ENCODE measurements around the gene UBE2S.
"Not testable (repeated sequence)": the region's sequence is repeated elsewhere in the genome, so short reads cannot be mapped to it uniquely, and the experiment has no call there.

UBE2S gene

DNA sequence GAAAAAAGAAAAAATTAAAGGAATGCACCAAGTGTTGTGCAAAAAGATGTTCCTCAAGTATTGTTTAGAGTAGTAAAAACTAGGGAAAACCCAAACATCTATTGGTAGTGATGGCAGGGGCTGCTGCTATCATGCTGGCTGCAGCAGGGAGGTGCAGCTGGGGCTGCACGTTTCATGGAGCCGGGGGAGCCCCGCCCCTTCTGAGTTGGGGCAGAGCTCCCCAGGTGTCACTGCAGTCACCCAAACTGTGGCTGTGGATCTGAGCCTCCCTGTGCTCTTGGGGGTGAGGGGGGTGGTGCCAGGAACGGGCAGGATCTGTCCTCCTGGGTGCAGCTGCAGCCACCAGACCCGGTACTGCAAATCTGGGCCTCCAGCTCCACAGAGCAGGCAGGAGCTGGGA is 11.5 kb upstream of the UBE2S start:
- H3K4me1 ChIP-seq (ENCODE audit: control insufficient read depth, insufficient read depth, low read length): no peaks in the 10 kb centered on the region
- no peak overlapping the region for H3K4me3 ChIP-seq (ENCODE audit: low read depth, low read length)
- H3K9ac ChIP-seq (ENCODE audit: low read depth, low read length): no peak overlapping the region
- H3K9me3 ChIP-seq (ENCODE audit: control insufficient read depth, insufficient read depth, low read length): no peaks in the 10 kb centered on the region
- H3K27me3 ChIP-seq (ENCODE audit: control insufficient read depth, insufficient read depth, low read length): peaks cover 2% of the 10 kb centered on the region
- H3K36me3 ChIP-seq (ENCODE audit: control insufficient read depth, insufficient read depth, low read length): no peaks in the 10 kb centered on the region

DNA sequence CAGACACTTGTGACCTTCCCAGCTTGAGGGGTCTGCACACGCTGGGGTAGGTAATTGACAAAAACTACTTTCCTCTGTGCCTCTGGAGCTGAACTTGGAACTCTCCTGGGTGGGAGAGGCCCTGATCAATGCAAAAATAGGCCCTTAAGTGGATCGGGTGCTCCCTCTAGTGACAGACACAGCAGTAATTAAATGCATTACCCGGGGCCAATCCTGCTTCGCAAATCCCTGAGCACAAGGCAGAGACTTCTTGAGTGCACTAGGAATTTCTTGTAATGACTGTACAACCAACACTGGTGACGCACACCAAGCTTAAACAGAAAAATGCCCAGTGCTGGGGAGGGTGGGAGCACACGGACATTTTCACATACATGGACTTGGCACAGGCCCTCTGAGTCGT is 10.6 kb upstream of the UBE2S start:
- Histone ChIP-seq H3K4me3 (ENCODE audit: low read depth, low read length) (no peak overlapping the region), H3K27me3 (ENCODE audit: control insufficient read depth, insufficient read depth, low read length) (peaks cover 2% of the 10 kb centered on the region), H3K9me3 (ENCODE audit: control insufficient read depth, insufficient read depth, low read length) (no peaks in the 10 kb centered on the region), H3K36me3 (ENCODE audit: control insufficient read depth, insufficient read depth, low read length) (no peaks in the 10 kb centered on the region), H3K9ac (ENCODE audit: low read depth, low read length) (no peak overlapping the region), H3K4me1 (ENCODE audit: control insufficient read depth, insufficient read depth, low read length) (no peaks in the 10 kb centered on the region)

GRCh38 chr19:55410168-55410567 is 2.6 kb upstream of the UBE2S start:
- Histone ChIP-seq H3K9ac (ENCODE audit: low read depth, low read length) (no peak overlapping the region), H3K4me1 (ENCODE audit: control insufficient read depth, insufficient read depth, low read length) (peaks cover 5% of the 10 kb centered on the region), H3K27me3 (ENCODE audit: control insufficient read depth, insufficient read depth, low read length) (peaks cover 4% of the 10 kb centered on the region), H3K4me3 (ENCODE audit: low read depth, low read length) (no peak overlapping the region), H3K9me3 (ENCODE audit: control insufficient read depth, insufficient read depth, low read length) (no peaks in the 10 kb centered on the region), H3K36me3 (ENCODE audit: control insufficient read depth, insufficient read depth, low read length) (peaks cover 17% of the 10 kb centered on the region)

DNA sequence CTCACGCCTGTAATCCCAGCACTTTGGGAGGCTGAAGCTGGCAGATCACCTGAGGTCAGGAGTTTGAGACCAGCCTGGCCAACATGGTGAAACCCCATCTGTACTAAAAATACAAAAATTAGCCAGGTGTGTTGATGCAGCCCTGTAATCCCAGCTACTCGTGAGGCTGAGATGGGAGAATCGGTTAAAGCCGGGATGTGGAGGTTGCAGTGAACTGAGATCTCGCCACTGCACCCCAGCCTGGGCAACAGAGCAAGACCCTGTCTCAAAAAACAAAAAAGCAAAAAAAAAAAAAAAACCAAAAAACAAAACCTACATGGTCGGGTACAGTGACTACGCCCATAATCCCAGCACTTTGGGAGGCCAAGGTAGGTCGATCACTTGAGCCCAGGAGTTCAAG is 1.6 kb upstream of the UBE2S start:
- H3K9me3 ChIP-seq (ENCODE audit: control insufficient read depth, insufficient read depth, low read length); H3K4me3 ChIP-seq (ENCODE audit: low read depth, low read length); H3K4me1 ChIP-seq (ENCODE audit: control insufficient read depth, insufficient read depth, low read length); H3K27me3 ChIP-seq (ENCODE audit: control insufficient read depth, insufficient read depth, low read length); H3K9ac ChIP-seq (ENCODE audit: low read depth, low read length): not testable (repeated sequence)
- H3K36me3 ChIP-seq (ENCODE audit: control insufficient read depth, insufficient read depth, low read length): peaks cover 22% of the 10 kb centered on the region

- Histone ChIP-seq H3K27me3 (ENCODE audit: control insufficient read depth, insufficient read depth, low read length) (peaks cover 4% of the 10 kb centered on the region), H3K4me1 (ENCODE audit: control insufficient read depth, insufficient read depth, low read length) (peaks cover 5% of the 10 kb centered on the region), H3K9me3 (ENCODE audit: control insufficient read depth, insufficient read depth, low read length) (no peaks in the 10 kb centered on the region), H3K4me3 (ENCODE audit: low read depth, low read length) (peak overlapping the region; percentile 27), H3K9ac (ENCODE audit: low read depth, low read length) (peak overlapping the region; percentile 18), H3K36me3 (ENCODE audit: control insufficient read depth, insufficient read depth, low read length) (peaks cover 27% of the 10 kb centered on the region)
Measured at GRCh38 chr19:55408533-55408872, 915 bp upstream of the UBE2S start.

- peaks cover 5% of the 10 kb centered on the region for H3K4me1 ChIP-seq (ENCODE audit: control insufficient read depth, insufficient read depth, low read length)
- H3K27me3 ChIP-seq (ENCODE audit: control insufficient read depth, insufficient read depth, low read length): peaks cover 4% of the 10 kb centered on the region
- H3K9me3 ChIP-seq (ENCODE audit: control insufficient read depth, insufficient read depth, low read length): no peaks in the 10 kb centered on the region
- peak overlapping the region; percentile 73 for H3K4me3 ChIP-seq (ENCODE audit: low read depth, low read length)
- H3K9ac ChIP-seq (ENCODE audit: low read depth, low read length): peak overlapping the region; percentile 77
- peaks cover 32% of the 10 kb centered on the region for H3K36me3 ChIP-seq (ENCODE audit: control insufficient read depth, insufficient read depth, low read length)
Measured at GRCh38 chr19:55407800-55408532, 378 bp upstream of the UBE2S start.

- H3K27me3 ChIP-seq (ENCODE audit: control insufficient read depth, insufficient read depth, low read length): peaks cover 4% of the 10 kb centered on the region
- H3K36me3 ChIP-seq (ENCODE audit: control insufficient read depth, insufficient read depth, low read length): peaks cover 41% of the 10 kb centered on the region
- H3K9me3 ChIP-seq (ENCODE audit: control insufficient read depth, insufficient read depth, low read length): no peaks in the 10 kb centered on the region
- H3K4me1 ChIP-seq (ENCODE audit: control insufficient read depth, insufficient read depth, low read length): peaks cover 5% of the 10 kb centered on the region
- peak overlapping the region; percentile 73 for H3K4me3 ChIP-seq (ENCODE audit: low read depth, low read length)
- peak overlapping the region; percentile 89 for H3K9ac ChIP-seq (ENCODE audit: low read depth, low read length)
Measured at GRCh38 chr19:55406826-55407549, 600 bp downstream of the UBE2S start.

DNA sequence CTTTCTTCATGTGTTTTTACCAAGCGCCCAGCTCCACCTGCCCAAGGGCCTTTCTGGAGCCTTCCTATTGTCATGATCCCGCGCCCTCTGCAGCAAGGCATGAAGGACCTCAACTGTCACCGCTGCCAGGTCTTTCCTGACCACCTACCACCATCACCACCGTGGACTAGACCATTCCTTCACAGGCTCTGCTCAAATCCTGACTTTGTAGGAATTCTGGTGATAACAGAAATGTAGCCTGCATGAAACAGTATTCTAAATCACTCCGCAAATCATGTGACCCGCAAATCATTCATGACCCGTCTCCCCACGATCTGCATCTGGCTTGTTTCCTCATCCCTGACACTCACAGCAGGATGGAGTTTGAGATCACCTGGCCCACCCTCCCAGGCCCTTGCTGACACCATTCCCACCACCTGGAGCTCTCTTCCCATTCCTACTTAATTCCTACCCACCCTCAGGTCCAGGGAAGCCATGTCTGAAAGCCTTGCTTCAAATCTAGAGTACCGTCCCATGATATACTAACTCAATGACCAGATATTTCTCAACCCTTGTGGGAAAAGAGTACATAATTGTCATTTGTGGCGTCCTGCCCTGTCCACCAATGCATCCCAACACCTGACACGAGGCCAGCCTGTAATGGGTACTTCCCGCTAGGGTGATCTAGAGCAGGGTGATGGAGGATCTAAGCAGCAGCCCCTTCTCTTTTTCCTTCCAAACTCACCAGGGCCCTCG is 1.3 kb downstream of the UBE2S start:
- H3K9me3 ChIP-seq (ENCODE audit: control insufficient read depth, insufficient read depth, low read length): no peaks in the 10 kb centered on the region
- peaks cover 5% of the 10 kb centered on the region for H3K4me1 ChIP-seq (ENCODE audit: control insufficient read depth, insufficient read depth, low read length)
- peak overlapping the region; percentile 47 for H3K9ac ChIP-seq (ENCODE audit: low read depth, low read length)
- H3K4me3 ChIP-seq (ENCODE audit: low read depth, low read length): peak overlapping the region; percentile 73
- H3K36me3 ChIP-seq (ENCODE audit: control insufficient read depth, insufficient read depth, low read length): peaks cover 45% of the 10 kb centered on the region
- peaks cover 2% of the 10 kb centered on the region for H3K27me3 ChIP-seq (ENCODE audit: control insufficient read depth, insufficient read depth, low read length)

GRCh38 chr19:55405638-55406037 is 1.9 kb downstream of the UBE2S start:
- Histone ChIP-seq H3K36me3 (ENCODE audit: control insufficient read depth, insufficient read depth, low read length) (peaks cover 49% of the 10 kb centered on the region), H3K9me3 (ENCODE audit: control insufficient read depth, insufficient read depth, low read length) (no peaks in the 10 kb centered on the region), H3K4me3 (ENCODE audit: low read depth, low read length) (peak overlapping the region; percentile 73), H3K27me3 (ENCODE audit: control insufficient read depth, insufficient read depth, low read length) (no peaks in the 10 kb centered on the region), H3K9ac (ENCODE audit: low read depth, low read length) (no peak overlapping the region), H3K4me1 (ENCODE audit: control insufficient read depth, insufficient read depth, low read length) (peaks cover 5% of the 10 kb centered on the region)

DNA sequence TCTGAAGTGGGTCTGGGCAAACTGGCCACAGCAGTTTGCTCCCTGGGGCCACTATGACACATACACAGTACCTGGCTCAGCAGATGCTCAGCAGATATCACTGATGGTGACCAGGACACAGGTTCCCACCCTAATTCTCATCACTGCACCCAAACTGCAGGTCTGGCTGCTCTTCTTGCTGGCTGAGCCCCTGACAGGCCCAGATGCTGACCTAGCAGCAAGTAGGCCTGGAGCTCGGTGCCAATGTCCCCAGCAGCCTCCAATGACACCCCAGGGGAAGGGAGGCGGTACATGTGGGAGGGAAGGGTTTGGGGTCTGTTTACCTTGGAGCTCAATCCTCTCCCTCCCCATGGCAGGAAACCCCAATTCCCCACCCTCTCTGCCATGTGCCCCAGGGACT is 5.1 kb downstream of the UBE2S start:
- Histone ChIP-seq H3K4me3 (ENCODE audit: low read depth, low read length) (no peak overlapping the region), H3K9me3 (ENCODE audit: control insufficient read depth, insufficient read depth, low read length) (no peaks in the 10 kb centered on the region), H3K27me3 (ENCODE audit: control insufficient read depth, insufficient read depth, low read length) (no peaks in the 10 kb centered on the region), H3K36me3 (ENCODE audit: control insufficient read depth, insufficient read depth, low read length) (peaks cover 54% of the 10 kb centered on the region), H3K9ac (ENCODE audit: low read depth, low read length) (no peak overlapping the region), H3K4me1 (ENCODE audit: control insufficient read depth, insufficient read depth, low read length) (peaks cover 5% of the 10 kb centered on the region)

GRCh38 chr19:55401390-55401789 is 6.2 kb downstream of the UBE2S start:
- not testable (repeated sequence) for H3K27me3 ChIP-seq (ENCODE audit: control insufficient read depth, insufficient read depth, low read length); H3K9me3 ChIP-seq (ENCODE audit: control insufficient read depth, insufficient read depth, low read length); H3K4me3 ChIP-seq (ENCODE audit: low read depth, low read length); H3K9ac ChIP-seq (ENCODE audit: low read depth, low read length); H3K4me1 ChIP-seq (ENCODE audit: control insufficient read depth, insufficient read depth, low read length)
- H3K36me3 ChIP-seq (ENCODE audit: control insufficient read depth, insufficient read depth, low read length): peaks cover 49% of the 10 kb centered on the region
